Stimulated activated CD8-positive, alpha-beta memory T cell treated with anti-CD3 and anti-CD28 coated beads, Interleukin-12 subunit alpha, Interleukin-12 subunit beta, amount 100 ng/mL, for 24 hours (primary cell): ENCODE measurements around the gene FNIP1.
"Not testable (repeated sequence)": the region's sequence is repeated elsewhere in the genome, so short reads cannot be mapped to it uniquely, and the experiment has no call there.

Experiments used
- DNase-seq: peaks from one replicate; pipeline ENCODE4 v3.0.0-alpha.2; 2020; ENCODE audit errors: extremely low read depth

The FNIP1 gene

DNA sequence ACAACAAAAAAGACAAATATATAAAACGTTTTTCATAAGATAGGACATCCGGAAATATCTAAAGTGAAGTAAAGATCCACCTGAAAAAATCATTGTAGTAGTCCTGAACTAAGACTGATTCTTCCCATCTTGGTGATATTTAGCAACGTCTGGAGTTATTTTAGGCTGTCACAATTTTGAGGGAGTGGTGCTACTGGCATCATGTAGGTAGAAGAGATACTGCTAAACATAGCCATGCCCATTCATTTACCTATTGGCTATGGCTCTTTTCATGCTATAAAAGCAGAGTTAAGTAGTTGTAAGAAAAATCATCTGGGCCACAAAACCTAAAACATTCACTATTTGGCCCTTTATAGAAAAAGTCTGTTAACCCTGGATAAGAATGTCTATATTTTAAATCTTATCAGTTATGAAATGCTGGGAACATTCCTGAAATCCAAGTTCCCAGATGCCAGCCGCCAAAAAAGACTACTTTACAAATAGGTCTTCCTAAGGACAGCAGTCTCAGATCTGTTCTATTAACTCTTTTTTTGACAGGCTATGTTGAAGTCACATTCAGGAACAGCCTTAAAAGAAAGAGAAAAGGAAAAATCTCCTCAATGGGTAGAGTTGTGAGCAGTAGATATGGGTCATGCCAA lies 188.8 kb downstream of the FNIP1 start:
- DNase-seq, result no peak

DNA sequence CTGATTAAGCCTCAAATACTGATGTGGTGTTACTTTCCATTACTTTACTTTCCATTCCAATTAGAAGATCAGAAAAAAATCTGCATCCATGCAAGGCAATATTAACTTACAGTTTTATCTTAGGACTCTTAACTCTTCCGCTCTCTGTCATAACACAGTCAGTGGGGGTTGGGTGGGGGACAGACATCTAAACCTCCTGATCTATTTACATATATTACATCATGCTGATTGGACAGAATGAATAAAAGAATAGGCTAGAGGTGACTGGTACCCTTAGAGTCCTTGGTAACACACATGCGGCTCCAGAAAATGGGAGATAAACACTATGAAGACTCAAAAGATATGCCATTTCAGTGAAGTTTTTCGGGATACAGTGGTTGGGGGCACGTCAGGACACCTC lies 189.4 kb downstream of the FNIP1 start:
- no peak for DNase-seq

GRCh38 chr5:131605086-131605485 lies 191.7 kb downstream of the FNIP1 start:
- no peak for DNase-seq

GRCh38 chr5:131595088-131596033 lies 201.5 kb downstream of the FNIP1 start:
- DNase-seq, result no peak

DNA sequence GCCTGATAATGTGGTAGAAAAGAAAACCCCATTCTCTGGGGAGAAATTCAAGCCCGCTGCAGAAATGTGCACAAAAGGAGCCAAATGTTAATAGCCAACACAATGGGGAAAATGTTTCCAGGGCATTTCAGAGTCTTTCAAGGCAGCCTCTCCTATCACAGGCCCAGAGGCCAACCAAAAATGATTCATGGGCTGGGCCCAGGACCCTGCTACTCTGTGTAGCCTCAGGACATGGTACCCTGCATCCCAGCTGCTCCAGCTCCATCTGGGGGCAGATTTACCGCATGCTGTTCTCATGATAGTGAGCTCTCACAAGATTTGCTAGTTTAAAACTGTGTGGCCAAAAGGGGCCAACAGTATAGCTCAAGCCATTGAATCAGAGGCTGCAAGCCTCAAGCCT lies 202.9 kb downstream of the FNIP1 start:
- DNase-seq, result no peak

- not testable (repeated sequence) for DNase-seq
Measured at GRCh38 chr5:131593436-131593835, 203.4 kb downstream of the FNIP1 start.
